NT2/D1 (cell line): ENCODE measurements around the gene AKAP6.

ENCODE experiments used
- SUZ12 ChIP-seq: IDR thresholded peaks from 2 replicates; pipeline ENCODE4 v1.6.1; 2011; ENCODE audit not compliant: insufficient read length, insufficient read depth; ENCODE audit errors: extremely low read depth
- YY1 ChIP-seq: IDR thresholded peaks from 2 replicates; pipeline ENCODE4 v1.6.1; 2011; ENCODE audit not compliant: insufficient read length, insufficient read depth
- ZNF274 ChIP-seq: IDR thresholded peaks from 2 replicates; pipeline ENCODE4 v1.6.1; 2011; ENCODE audit warnings: mild to moderate bottlenecking, low read depth, low read length

DNA sequence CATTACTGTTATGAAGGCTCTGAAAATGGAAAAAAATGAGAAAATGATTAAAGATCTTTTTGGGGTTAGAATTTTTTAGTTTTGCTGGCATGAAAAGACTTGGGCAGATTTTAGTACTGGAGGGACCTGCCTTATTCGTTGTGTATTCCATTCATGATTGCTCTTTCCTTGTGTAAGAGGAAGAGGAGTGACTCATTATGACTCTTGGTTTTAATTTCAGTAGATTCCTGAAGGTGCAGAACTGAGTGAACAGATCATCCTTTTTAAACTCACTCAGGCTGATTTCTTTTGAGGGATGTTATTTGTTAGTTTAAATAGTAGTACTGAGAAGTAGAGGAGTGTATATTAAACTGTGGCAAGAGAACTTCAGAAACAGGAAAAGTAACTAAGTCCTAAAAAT lies 41.6 kb downstream of the AKAP6 start:
- TF ChIP-seq ZNF274 (no peak), YY1 (no peak), SUZ12 (no peak)
